AG10803 (cell line): ENCODE measurements around the gene RCOR3.

Experiments used
- DNase-seq: peaks from one replicate; pipeline ENCODE4 v3.0.0; 2010; ENCODE audit warnings: low read depth
- H3K4me3 ChIP-seq: 2 replicates; pipeline ENCODE4 v1.5.1; 2011; ENCODE audit warnings: mild to moderate bottlenecking, low read length, control low read depth
- TF ChIP-seq, protein P1 (sequence below): conservative IDR thresholded peaks from 2 replicates; pipeline ENCODE4 v1.5.1; 2011; ENCODE audit warnings: mild to moderate bottlenecking, low read length, control low read depth, inconsistent platforms

The RCOR3 gene

GRCh38 chr1:211279340-211279739 is 20.2 kb downstream of the RCOR3 start:
- H3K4me3 ChIP-seq: no peak overlapping the region
- no peak for DNase-seq
- TF ChIP-seq, protein P1, sequence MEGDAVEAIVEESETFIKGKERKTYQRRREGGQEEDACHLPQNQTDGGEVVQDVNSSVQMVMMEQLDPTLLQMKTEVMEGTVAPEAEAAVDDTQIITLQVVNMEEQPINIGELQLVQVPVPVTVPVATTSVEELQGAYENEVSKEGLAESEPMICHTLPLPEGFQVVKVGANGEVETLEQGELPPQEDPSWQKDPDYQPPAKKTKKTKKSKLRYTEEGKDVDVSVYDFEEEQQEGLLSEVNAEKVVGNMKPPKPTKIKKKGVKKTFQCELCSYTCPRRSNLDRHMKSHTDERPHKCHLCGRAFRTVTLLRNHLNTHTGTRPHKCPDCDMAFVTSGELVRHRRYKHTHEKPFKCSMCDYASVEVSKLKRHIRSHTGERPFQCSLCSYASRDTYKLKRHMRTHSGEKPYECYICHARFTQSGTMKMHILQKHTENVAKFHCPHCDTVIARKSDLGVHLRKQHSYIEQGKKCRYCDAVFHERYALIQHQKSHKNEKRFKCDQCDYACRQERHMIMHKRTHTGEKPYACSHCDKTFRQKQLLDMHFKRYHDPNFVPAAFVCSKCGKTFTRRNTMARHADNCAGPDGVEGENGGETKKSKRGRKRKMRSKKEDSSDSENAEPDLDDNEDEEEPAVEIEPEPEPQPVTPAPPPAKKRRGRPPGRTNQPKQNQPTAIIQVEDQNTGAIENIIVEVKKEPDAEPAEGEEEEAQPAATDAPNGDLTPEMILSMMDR: no peak

GRCh38 chr1:211280910-211281309 is 21.7 kb downstream of the RCOR3 start:
- H3K4me3 ChIP-seq: no peak overlapping the region
- DNase-seq: no peak
- TF ChIP-seq, protein P1: no peak

DNA sequence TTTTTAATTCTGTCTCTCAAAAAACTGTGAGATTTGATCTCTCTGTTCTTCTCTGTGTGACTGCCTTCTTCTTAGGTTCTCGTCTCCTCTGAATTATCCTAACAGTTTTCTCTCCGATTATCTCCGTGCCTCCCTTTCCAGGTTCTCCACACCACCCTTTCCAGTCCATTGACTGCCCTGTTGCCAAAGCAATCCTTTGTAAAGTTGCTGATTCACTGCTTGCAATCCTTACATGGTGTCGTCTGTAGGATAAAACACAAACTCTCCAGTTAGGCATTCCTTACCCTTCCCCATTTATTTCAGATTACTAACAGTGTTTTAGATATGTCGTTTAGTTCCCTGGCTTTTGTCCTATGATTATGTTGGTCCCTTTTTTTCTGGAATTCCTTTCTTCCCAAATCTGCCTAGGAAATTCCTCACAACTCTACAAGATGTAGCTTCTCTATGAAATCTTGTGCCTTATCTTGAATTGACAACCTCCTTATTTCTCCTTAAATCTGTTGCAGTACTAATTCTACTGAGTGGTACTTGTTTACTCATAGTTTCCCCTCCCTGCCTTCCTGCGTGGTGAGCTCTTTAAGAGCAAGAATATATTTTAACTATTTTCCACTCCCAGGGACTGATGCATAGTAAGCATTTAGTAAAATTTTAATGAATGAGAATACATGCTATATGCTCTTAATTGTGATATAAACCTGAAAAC is 22.3 kb downstream of the RCOR3 start:
- TF ChIP-seq, protein P1: no peak
- H3K4me3 ChIP-seq: no peak overlapping the region
- DNase-seq: no peak

GRCh38 chr1:211282023-211282373 is 22.8 kb downstream of the RCOR3 start:
- no peak for DNase-seq
- no peak overlapping the region for H3K4me3 ChIP-seq
- TF ChIP-seq, protein P1: no peak

- TF ChIP-seq, protein P1: no peak
- H3K4me3 ChIP-seq: no peak overlapping the region
- peak; percentile 17 for DNase-seq
These were observed 26.0 kb downstream of the RCOR3 start for GRCh38 chr1:211285196-211285595.

DNA sequence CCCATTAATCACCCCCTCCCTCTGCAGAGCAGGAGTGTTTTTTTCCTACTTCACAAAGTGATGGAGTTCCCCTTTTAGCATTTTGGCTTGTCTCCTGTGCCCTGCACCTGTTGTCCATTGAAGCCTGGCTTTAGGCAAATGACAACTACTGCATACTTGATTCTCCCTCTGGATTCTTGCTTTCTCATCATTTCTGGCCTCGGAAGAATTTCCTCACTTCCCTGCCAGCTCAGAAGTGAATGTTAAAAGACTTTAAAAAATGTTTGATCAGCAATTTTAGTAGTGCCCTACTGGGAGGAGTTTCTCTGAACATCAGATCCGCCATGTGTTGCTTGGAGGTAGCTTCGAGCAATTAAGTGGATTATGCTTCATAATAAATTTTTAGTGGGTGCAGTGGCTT is 28.1 kb downstream of the RCOR3 start:
- no peak overlapping the region for H3K4me3 ChIP-seq
- no peak for DNase-seq
- TF ChIP-seq, protein P1: no peak

DNA sequence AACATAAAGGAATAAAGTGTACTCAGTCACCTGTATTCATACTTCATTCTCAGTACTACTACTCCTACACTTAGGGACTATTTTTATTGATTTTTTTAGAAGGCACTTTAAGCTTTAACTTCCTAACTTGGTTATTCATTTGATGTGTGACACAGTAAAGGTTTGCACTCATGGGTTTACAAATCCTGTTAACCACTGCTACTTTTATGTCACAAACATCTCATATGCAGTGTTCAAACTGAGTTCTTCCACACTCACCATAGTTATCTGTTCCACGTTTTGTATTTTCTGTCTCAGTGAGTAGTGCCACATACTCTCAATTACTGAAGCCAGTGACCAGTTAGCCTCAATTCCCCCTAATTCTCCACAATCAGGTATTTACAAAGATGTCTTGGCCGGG is 33.2 kb downstream of the RCOR3 start:
- no peak overlapping the region for H3K4me3 ChIP-seq
- DNase-seq: no peak
- TF ChIP-seq, protein P1: no peak
